NCI-H1694 treated with DMSO at 0.1 percent for 48 hours (cell line): Measurements from ENCODE around the gene BCAS1.

ENCODE experiments used
- DNase-seq: peaks from one replicate; lab custom pipeline; 2025; lab: John Stamatoyannopoulos, UW

Gene BCAS1

DNA sequence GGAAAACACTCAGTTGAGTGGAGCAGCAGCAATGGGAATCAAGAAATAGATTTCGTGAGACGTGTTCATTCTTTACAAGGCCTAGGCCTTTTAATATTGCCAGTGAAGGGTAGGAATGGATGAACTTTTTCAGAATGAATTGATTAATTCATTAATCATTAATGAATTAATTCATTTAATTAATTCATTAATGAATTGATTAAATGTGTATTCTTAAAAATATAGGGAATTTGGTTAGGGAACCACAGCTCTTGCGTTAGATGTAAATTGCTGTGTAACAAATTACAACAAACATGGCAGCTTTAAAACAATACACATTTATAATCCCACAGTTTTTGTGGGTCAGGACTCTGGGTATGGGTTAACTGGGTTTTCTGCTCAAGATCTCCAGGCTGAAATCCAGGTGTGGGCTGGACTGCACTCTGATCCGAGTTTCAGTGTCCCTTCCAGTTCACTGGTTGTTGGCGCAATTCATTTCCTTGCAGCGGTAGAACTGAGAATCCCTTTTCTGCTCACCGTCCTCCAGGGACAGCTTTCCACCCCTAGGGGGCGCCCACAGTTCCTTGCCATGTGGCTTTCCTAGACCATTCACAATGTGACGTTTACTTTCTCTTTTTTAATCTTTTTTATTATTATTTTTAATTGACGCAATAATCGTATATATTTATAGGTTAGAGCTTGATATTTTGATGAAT is 32.8 kb upstream of the BCAS1 start:
- DNase-seq, result no peak

DNA sequence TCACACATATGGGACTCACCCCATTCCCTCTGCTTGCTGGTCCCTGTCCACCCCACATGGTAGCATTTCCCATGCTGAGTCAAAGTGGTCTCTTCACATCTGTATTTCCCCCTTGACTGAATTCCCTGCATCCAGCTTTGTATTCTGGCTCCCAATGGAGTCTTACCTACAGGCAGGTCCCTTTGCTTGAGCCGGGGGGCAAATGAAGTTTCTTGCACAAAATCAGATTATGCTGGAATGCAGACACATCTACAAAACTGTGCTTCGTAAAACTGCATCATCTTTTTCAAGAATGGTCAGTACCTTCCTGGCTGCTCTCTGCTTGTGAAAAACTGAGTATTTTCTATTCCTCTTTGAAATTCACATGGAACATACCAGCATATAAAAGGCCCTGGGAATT is 32.1 kb upstream of the BCAS1 start:
- no peak for DNase-seq

DNA sequence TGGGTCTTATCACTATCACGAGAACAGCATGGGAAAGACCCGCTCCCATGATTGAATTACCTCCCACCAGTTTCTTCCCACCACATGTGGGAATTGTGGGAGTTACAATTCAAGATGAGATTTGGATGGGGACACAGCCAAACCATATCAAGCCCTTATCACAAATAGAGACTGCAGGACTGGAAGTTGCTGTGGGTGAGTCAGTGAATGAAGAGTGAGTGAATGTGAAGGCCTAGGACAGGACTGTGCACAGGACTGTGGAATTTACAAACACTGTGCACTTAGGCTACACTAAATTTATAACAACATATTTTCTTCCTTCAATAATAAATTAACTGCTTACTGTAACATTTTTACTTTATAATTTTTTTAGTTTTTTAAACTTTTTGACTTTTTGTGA is 30.2 kb upstream of the BCAS1 start:
- DNase-seq, result no peak

DNA sequence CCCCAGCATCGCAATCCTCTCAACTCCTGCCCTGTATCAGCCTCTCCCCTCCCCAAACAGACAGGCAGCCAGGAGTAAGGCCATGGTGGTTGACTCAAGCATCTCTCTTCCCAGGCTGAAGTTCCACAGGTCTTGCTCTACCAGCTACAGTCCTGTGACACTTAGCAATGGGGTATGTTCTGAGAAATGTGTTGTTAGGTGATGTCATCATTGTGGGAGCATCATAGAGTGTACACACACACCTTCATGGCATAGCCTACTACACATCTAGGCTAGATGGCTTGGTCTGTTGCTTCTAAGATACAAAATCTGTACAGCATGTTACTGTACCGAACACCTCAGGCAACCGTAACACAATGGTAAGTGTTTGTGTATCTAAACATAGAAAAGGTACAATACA is 29.5 kb upstream of the BCAS1 start:
- DNase-seq, result no peak

DNA sequence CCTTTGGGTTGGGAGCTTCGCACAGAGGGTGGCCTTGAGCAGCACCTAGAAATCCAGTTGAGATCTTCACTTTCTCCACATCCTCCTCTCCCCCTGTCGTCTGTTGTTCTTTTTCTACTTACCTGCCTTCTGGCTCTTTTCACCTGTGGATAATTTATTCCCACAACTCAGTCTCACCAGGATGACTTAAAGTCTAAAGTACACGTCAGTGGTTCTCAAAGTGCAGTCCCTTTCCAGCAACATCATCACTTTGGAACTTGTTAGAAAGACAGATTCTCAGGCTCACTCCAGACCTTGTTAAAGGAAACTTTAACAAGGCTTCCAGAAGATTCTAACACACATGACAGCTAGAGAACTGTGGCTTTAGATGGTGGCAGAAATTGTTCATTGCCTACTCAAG is 27.7 kb upstream of the BCAS1 start:
- no peak for DNase-seq

DNA sequence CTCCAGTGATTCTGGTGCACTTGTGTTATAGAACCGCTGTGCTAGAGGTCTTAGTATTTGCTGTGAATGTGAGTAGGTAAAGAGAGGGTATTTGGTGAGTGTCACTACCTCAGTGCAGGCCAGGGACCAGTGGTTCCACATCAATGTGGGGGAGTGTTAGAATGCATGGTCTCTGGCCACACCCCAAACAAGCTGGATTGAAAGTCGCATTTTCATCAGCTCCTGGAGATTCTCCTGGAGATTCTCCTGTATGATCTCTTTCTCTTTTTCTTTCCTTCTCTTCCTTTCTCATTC is 26.8 kb upstream of the BCAS1 start:
- no peak for DNase-seq

DNA sequence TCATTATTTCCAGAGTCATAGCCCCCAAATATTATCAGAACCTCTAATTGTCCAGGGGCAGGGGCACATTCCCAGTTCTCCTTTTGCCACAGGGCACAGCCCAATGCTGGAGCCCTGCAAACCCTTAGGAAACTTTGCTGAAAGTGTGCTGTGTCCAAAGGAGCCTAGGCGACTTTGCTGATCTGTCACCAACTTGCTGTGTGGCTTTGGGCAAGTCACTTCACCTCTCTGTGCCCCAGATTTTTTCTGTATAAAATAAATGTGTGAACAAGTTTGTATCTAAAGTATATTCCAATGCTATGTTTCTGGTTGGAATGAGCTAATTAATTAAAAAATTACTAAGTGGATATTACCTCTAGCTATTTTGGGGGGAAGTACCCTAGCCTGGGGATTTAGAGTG is 25.4 kb upstream of the BCAS1 start:
- DNase-seq, result no peak

DNA sequence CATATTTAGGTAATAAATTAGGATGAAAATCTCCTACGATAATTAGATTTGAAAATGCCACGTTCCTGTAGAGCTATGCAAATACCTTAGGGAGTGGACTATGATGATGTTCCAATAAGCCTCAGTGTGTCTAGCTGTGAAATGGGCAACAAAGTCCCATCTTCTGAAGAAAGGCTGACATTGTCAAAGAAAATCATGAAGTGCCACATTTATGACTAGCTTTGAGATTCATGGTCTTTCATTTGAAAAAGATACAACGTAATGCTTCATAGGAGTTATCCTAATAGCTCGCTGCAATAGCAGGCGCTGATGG is 23.8 kb upstream of the BCAS1 start:
- no peak for DNase-seq

DNA sequence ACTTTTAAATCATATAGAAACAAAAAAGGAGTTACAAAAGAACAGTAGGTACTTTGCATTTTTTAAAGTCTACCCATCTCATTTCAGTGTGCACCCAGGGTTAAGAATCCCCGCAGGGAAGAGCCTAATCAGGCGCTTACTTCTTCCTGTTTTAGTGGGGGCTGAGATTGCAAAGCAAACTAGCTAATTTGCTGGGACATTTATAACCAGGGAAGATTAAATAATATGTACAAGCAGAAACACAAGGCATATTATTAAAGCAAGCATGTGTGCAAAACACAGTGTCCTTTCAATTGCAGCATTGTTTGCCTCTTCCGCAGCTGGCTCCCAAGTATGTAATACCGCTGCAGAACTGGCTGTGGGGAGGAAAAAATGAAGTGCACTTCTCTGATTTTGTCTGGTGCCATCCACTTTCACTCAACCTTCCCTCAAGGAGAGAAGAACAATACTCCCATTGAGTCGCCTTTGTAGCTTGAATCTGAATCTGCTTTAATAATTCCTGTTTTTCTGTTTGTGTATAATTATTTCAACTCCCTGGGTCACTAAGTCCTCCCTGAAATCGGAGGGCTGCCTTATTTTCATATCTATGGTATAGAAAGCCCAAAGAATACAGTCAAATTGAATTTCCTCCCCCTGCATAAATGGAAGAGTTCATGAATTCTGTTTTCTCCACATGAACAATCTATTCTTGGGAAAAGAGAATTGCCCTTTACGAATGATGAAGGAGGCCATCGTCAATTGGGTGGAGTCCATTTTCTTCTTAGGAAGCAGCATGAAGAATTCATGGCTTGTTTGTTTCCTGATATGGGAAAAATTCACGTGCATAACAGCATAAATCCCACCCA is 23.3 kb upstream of the BCAS1 start:
- no peak for DNase-seq

DNA sequence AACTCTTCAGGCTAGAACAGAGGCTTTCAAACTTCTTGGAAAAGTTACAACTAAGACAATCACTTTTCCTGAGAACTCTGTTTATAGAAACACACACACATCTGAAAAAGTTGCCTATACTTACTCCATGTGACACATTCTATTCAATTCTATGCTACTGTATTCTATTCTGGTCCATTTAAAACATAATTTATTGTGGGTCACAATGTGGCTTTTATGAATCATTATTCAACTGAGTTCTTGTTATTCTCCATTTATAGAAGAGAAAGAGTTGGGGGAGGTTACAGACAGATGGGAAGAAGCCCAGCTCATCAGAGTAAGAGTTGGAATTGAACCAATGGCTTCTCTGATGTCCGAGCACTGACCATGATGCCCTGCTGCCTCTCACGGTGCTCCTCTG is 21.6 kb upstream of the BCAS1 start:
- no peak for DNase-seq

DNA sequence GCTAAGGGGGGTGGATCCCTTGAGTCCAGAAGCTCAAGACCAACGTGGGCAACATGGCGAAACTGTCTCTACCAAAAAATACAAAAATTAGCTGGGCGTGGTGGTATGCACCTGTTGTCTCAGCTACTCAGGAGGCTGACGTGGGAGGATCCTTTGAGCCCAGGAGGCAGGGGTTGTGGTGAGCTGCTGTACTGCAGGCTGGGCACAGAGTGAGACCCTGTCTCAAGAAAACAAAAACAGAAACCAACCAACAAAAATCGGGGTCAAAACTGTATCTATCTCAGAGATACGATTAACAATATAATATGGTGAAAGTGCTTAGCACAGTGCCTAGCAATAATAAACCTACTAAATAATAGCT is 20.7 kb upstream of the BCAS1 start:
- DNase-seq, result no peak

DNA sequence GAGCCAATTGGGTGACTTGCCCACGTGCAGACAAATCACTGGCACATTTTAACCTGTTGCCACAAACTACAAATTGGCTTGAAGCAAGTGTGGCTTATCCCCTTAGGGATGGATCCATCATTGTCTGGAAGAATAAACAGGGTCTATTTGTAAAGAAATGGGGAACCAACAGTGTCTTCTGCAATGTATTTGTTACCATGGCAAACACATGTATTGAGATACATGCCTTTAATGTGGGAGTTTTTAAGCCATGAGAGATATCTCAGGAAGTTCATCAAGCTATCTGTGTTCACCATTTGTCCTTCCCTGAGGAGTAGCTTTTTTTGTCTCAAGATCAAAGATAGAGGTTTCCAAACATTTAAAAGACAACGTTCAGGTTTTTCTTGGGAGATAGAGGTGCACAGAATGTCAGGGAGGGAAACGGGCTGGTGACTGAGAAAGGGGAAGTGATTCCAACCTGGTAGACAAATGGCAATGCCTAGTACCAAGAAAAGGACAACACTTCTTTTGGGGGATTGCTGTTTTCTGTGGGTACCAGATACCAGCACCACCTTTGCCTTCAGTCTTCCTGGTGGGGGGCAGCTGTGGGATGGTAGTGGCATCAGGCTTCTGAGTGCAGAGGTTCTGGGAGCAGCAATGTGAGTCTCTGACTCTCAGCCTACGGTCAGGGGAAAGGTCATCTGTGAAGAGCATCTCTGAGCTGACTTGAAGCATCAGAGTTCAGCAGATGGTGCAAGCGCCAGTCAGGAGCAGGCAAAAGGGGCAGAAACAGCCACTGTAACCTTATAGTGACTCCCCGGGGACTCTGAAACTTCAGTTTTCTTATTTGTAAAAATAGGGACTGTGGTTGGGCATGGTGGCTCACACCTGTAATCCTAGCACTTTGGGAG is 20.1 kb upstream of the BCAS1 start:
- no peak for DNase-seq

DNA sequence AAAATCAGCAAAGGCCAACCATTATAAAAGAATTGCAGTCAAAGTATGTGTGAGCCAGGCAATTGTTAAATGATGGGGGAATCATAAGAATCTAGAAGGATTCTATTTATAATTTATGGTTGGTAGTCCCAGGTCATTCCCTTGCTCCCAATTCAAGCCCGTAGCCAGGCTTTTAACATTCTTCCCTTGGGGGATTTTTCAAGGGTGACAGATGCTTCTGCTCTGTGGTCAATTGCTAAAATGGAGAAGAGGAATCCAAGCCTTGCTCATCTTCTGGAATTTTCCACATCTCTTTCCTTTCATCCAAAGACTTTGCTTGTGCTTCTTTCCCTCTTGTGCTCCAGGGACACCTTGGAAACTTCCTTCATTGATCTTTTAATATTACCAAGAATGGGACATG is 18.0 kb upstream of the BCAS1 start:
- DNase-seq, result no peak

DNA sequence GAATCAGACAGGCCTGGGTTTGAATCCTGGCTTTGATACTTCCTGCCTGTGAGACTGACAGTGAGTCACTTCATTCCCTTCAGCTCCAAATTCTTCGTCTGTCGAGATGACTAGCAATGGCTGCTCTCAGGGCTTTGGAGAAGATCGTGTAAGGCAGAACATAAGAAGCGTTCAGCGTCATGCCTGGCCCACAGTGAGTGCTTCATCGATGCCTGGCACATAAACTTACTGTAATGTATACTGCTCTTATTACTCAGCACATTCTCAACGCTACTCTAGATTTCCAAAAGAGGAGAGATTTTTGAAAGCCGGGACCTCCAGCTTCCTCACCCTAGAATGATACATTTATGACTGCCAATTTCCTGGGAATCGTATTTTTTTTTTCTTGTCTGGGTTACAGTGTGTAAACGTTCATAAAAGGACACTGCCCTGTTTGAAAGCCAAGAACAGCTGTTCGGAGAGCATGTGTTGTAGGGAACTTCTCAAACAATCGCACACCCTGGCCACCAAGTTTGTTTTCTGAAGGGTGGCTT is 16.2 kb upstream of the BCAS1 start:
- no peak for DNase-seq

DNA sequence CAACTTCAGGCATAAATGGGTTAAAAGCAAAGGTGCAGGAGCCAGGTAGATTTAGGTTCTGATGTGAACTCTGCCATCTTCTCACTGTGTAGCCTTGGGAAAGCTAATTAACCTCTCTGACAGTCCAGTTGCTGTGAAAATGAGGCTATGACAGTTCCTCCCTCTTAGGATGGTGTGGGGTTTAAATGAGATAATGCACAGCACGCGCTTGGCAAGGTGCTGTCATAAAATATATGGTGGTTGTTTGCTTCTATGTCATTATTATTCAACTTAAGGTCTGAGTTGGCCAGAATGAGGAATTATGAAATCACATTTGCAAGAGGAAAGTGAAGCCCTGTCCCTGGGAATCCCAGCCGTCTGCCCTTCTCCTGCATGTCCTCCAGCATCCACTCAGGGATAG is 15.5 kb upstream of the BCAS1 start:
- no peak for DNase-seq

DNA sequence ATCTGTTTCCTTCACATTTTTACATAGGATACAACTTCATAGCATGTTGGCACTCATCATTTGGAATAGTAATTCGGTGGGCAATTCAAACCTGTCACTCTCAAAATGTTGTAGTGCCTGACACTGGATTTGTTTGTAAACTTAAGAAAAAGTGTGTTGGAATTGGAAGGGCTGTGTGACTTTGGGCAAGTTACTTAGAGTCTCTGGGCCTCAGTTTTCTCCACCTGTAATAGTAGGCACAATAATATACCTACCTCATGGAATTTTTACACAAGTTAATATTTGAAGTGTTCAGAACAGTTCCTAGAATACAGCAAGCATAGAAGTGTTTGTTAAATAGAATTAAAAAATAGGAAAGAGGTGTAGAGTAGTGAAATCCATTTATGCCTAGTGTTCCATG is 15.0 kb upstream of the BCAS1 start:
- no peak for DNase-seq

DNA sequence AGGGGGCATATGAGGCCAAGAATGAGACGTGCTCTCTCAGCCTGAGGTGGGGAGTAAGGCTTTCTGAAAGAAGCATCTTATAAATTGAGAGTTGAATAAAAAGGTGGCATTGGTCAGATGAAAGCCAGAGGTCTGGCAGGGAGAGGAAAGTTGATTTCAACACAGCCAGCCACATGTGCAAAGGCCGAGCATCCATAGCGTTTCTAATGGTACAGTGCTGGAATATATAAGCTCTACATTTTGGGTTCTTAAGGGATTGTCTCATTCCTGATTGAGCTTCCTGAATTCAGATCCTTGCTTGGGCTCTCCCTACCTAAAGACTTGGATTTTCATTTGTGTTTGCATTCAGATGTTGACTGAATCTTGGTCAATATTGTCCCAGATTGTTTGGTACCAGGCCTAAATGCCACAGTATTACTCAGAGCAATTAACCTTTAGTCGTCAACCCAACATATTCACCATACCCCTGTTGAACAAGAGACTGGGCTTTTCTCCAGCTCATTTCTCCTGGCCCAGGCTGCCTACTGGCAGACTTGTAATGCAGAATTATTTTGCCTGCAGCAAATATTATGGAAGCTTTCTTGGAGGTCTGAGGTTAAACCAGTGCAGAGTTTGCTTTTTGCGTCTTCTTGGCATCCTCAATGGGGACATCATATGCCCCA is 14.5 kb upstream of the BCAS1 start:
- DNase-seq, result no peak

DNA sequence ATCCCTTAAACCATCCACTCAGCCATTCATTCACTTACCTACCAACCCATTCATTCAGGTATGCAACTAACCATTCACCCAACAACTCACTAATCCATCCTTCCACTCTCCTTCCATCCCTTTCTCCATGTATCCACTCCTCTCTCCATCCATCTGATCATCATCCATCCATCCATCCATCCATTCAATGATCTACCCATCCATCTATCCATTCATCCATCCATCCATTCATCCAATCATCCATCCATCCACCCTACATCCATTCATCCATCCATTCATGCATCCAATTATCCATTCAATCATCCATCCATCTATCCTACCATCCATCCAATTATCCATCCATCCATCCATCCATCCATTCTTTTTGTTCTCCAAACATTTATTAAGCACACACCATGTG is 13.8 kb upstream of the BCAS1 start:
- no peak for DNase-seq

DNA sequence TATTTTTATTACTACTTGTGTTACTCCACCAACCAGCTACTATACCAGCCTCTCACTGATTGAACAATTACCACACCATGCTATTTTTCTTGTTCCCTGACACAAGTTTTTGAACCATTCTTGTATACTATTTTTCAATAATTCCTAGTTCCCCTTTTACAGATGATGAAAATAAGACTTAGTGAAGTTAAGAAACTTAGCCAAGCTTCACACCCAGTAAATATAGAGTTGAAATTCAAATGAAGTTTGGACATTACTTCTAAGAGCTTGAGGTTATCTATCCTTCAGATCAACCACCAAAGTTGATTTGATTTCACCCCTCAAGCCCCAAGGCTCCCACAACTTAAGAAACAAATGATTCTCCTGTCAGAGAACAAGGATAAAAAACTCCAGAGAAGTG is 13.1 kb upstream of the BCAS1 start:
- no peak for DNase-seq

DNA sequence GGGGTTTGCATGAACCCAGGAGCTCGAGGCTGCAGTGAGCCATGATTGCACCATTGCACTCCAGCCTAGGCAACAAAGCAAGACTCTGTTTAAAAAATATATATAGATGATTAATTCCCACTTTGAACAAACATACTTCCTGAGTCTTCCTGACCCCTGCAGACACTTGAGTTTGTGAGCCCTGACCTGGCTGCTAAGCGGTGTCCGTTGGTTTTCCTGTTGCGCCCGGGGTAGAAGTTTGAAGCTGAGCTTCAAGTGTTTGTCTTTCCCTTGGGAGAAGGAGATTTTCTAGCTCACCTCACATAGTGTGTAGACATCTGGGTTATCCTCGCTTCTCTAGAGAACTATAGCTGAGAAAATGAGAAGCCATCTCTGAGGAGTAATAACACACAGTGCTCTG is 11.7 kb upstream of the BCAS1 start:
- DNase-seq, result no peak

DNA sequence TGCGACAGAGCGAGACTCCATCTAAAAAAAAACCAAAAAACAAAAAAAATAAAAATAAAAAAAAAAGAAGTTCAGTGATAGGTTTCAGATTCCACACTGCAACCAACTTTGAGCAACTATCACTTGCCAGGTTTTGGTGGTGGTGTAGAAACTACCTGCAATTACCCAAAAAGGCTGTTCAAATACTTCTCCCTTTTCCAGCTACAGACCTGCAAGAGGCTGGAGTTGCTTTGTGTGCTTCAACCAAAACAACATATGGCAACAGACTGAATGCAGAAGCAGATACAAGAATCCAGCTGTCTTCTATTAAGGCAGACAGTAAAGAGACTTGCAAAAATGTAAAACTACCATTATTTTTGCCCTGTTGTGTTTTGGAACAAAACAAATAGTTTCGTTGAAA is 9.3 kb upstream of the BCAS1 start:
- DNase-seq, result peak; percentile 83

DNA sequence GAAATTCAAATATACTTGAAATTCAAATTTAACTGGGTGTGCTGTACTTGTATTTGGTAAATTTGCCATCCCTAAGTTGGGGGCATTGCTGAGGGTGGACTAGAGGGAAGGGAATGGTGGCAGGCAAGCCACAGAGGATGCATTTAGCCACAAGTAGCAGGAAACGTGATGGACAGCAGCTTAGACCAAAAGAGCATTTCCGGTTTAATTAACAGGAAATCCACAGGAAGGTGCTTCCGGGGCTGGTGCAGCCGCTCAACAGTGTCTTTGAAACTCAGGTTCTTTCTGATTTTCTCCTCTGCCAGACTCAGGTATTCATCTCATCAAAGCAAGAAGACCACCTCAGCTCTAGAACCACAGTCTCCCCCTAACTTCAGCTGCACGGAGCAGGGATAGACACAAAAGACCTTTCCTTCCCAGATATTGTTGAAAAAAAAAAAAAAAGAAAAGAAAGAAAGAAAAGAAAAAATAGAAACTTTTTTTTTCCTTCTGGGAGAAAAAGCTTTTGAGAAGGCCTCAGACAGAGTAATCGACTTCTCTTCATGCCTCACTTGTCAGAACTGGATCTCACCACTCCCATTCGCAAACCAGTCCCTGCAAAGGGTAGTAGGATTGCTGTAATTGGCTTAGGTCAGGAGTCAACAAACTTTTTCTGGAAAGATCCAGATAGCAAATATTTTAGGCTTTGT is 8.0 kb upstream of the BCAS1 start:
- DNase-seq, result no peak
